ENCODE results near the gene ZNF462.
A peak's percentile ranks its signal among the peaks of the same experiment; 100 is the strongest.

Gene ZNF462

GRCh38 chr9:107018861-107019545 lies 156.0 kb downstream of the ZNF462 start:
- no peaks in the 10 kb centered on the region for H3K36me3 ChIP-seq (ENCODE audit: insufficient read depth, low read length)

GRCh38 chr9:107020040-107020530 lies 157.1 kb downstream of the ZNF462 start:
- H4K20me1 ChIP-seq (ENCODE audit: insufficient read depth, low read length, poor library complexity, severe bottlenecking) = no peaks in the 10 kb centered on the region
- no peaks in the 10 kb centered on the region for H3K9me2 ChIP-seq (replicated peaks; ENCODE audit: low read depth, low read length)
- H2AFZ ChIP-seq (ENCODE audit: low read length) = no peak overlapping the region
- TF ChIP-seq EZH2phosphoT487 (IDR thresholded peaks at IDR 0.05; ENCODE audit: borderline replicate concordance) = no peak
- TF ChIP-seq CTCF (conservative IDR thresholded peaks at IDR 0.05; ENCODE audit: low read length) = no peak
- no peaks in the 10 kb centered on the region for H3K27me3 ChIP-seq (ENCODE audit: insufficient read depth, low read length, poor library complexity, severe bottlenecking)
- H3K79me2 ChIP-seq (ENCODE audit: insufficient read depth, low read length) = no peaks in the 10 kb centered on the region
- no peaks in the 10 kb centered on the region for H3K9me3 ChIP-seq (ENCODE audit: insufficient read depth, low read depth, low read length)
- peak overlapping the region; percentile 1 for H3K4me2 ChIP-seq (ENCODE audit: low read depth, low read length, poor library complexity, severe bottlenecking)
- no peaks in the 10 kb centered on the region for H3K36me3 ChIP-seq (ENCODE audit: insufficient read depth, low read length)
- no peak overlapping the region for H3K4me3 ChIP-seq (ENCODE audit: low read length, poor library complexity, severe bottlenecking)
- H3K9ac ChIP-seq (ENCODE audit: low read depth, low read length, poor library complexity, severe bottlenecking) = no peak overlapping the region
- 0 out of 2 replicates have a peak, but pooled peaks cover under 1% of the 10 kb centered on the region for H3F3A ChIP-seq (ENCODE audit: low read depth)
- peaks cover 30% of the 10 kb centered on the region for H3K4me1 ChIP-seq (ENCODE audit: insufficient read depth, low read length, poor library complexity, severe bottlenecking)

More at GRCh38 chr9:107018861-107019545, 156.0 kb downstream of the ZNF462 start:
- no peaks in the 10 kb centered on the region for H3K9me2 ChIP-seq (replicated peaks; ENCODE audit: low read depth, low read length)
- H3K9ac ChIP-seq (ENCODE audit: low read depth, low read length, poor library complexity, severe bottlenecking) = no peak overlapping the region
- H2AFZ ChIP-seq (ENCODE audit: low read length) = no peak overlapping the region
- H3K4me1 ChIP-seq (ENCODE audit: insufficient read depth, low read length, poor library complexity, severe bottlenecking) = peaks cover 19% of the 10 kb centered on the region
- no peaks in the 10 kb centered on the region for H4K20me1 ChIP-seq (ENCODE audit: insufficient read depth, low read length, poor library complexity, severe bottlenecking)
- no peak overlapping the region for H3K4me2 ChIP-seq (ENCODE audit: low read depth, low read length, poor library complexity, severe bottlenecking)
- TF ChIP-seq CTCF (conservative IDR thresholded peaks at IDR 0.05; ENCODE audit: low read length) (no peak), EZH2phosphoT487 (IDR thresholded peaks at IDR 0.05; ENCODE audit: borderline replicate concordance) (no peak)
- H3K79me2 ChIP-seq (ENCODE audit: insufficient read depth, low read length) = no peaks in the 10 kb centered on the region
- no peaks in the 10 kb centered on the region for H3K9me3 ChIP-seq (ENCODE audit: insufficient read depth, low read depth, low read length)
- H3K27me3 ChIP-seq (ENCODE audit: insufficient read depth, low read length, poor library complexity, severe bottlenecking) = no peaks in the 10 kb centered on the region
- H3F3A ChIP-seq (ENCODE audit: low read depth) = no peaks in the 10 kb centered on the region
- H3K4me3 ChIP-seq (ENCODE audit: low read length, poor library complexity, severe bottlenecking) = no peak overlapping the region

GRCh38 chr9:107024193-107024592 lies 161.2 kb downstream of the ZNF462 start:
- H4K20me1 ChIP-seq (ENCODE audit: insufficient read depth, low read length, poor library complexity, severe bottlenecking) = no peaks in the 10 kb centered on the region
- H3K4me3 ChIP-seq (ENCODE audit: low read length, poor library complexity, severe bottlenecking) = peak overlapping the region; percentile 5
- no peaks in the 10 kb centered on the region for H3K36me3 ChIP-seq (ENCODE audit: insufficient read depth, low read length)
- H3K9ac ChIP-seq (ENCODE audit: low read depth, low read length, poor library complexity, severe bottlenecking) = no peak overlapping the region
- H3K27me3 ChIP-seq (ENCODE audit: insufficient read depth, low read length, poor library complexity, severe bottlenecking) = no peaks in the 10 kb centered on the region
- H3F3A ChIP-seq (ENCODE audit: low read depth) = 0 out of 2 replicates have a peak, but pooled peaks cover 3% of the 10 kb centered on the region
- peaks cover 33% of the 10 kb centered on the region for H3K4me1 ChIP-seq (ENCODE audit: insufficient read depth, low read length, poor library complexity, severe bottlenecking)
- TF ChIP-seq CTCF (conservative IDR thresholded peaks at IDR 0.05; ENCODE audit: low read length) (no peak), EZH2phosphoT487 (IDR thresholded peaks at IDR 0.05; ENCODE audit: borderline replicate concordance) (no peak)
- no peak overlapping the region for H2AFZ ChIP-seq (ENCODE audit: low read length)
- H3K9me2 ChIP-seq (replicated peaks; ENCODE audit: low read depth, low read length) = no peaks in the 10 kb centered on the region
- no peaks in the 10 kb centered on the region for H3K79me2 ChIP-seq (ENCODE audit: insufficient read depth, low read length)
- H3K4me2 ChIP-seq (ENCODE audit: low read depth, low read length, poor library complexity, severe bottlenecking) = peak overlapping the region; percentile 61
- 0 out of 2 replicates have a peak, but pooled peaks cover 3% of the 10 kb centered on the region for H3K9me3 ChIP-seq (ENCODE audit: insufficient read depth, low read depth, low read length)

Data from Loucy (cell line).